Fibroblast of the conjunctiva (primary cell): ENCODE results near the gene MED12L.
"Not testable (repeated sequence)": the region's sequence is repeated elsewhere in the genome, so short reads cannot be mapped to it uniquely, and the experiment has no call there.

Experiments
- DNase-seq: peaks from one replicate; pipeline ENCODE4 v3.0.0-alpha.2; 2010; ENCODE audit warnings: low read depth

MED12L gene

DNA sequence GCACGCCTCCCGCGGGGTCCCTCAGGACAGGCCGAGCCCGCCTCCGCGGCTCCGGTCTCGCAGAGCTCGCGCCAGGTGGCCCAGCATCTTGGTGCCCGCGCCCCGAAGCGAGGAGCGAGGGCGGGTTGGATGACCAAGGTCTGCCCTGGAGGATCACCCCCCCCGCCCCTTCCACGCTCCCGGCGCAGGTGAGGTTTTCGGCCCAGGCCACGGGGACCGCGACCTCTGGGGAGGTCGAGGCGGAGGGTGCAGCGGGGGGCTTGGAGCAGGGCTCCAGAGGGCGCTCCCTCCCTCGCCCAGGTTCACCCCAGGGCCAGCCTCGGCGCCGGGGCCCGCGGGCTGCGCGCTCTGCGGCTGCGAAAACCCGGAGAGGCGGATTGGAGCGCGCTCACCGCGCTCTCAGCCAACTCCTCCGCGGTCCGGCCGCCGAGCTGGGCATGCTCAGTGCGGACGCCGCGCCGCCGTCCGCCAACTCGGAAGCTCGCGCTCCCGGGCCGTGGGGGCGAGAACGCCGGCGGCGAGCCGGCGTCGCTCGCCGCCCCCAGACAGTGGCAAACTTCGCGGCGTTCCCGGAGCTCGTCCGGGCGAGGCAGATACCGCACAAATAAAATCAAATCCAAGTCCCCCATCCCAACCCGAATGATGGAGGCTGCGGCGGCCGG lies at the start of gene MED12L:
Gene MED12L (plus strand): TSS at position 438 of the 662 bp plus-strand sequence. CDS start 1,263 bp downstream, outside the sequence.
- peak; percentile 21 for DNase-seq

DNA sequence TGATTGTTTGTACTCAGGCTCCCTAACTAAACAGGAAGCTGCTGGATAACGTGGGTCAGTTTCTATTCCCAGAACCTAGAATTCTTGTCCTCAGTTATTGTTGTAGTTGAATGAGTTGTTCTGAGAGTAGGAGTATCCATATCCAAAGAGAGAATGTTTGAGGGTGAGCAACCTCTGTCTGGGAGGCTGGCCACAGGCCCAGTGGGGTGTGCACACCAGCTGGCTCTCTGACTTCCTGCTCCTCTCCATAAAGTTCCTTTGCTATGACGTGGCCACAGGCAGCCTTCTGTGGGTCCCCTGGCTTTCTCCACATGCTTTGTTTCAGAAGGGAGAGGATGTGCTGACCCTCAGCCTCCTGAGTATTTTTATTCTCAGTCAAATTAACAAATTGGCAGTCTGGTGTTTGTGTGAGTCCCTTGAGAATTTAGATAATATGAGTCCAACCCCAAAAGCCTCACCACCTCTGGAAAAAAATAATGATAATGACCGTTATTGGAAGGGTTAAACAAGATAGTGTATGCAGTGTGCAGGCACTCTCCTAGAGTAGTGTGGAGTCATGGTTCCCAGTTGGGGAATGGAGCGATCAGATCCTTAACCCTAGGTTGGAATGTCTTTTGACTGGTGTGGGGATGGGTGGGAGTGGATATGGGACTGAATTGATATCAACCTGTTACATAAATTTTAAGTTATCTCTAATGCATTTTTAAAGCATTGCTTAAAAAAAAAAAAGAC lies 47.6 kb upstream of the MED12L start:
- DNase-seq, result peak; percentile 74

- no peak for DNase-seq
Observed at GRCh38 chr3:151044706-151045105, 40.8 kb upstream of the MED12L start.

- no peak for DNase-seq
Observed at GRCh38 chr3:151047636-151048035, 37.8 kb upstream of the MED12L start.

- no peak for DNase-seq
Observed at GRCh38 chr3:151051533-151051932, 33.9 kb upstream of the MED12L start.

GRCh38 chr3:151052346-151052745 lies 33.1 kb upstream of the MED12L start:
- no peak for DNase-seq

DNA sequence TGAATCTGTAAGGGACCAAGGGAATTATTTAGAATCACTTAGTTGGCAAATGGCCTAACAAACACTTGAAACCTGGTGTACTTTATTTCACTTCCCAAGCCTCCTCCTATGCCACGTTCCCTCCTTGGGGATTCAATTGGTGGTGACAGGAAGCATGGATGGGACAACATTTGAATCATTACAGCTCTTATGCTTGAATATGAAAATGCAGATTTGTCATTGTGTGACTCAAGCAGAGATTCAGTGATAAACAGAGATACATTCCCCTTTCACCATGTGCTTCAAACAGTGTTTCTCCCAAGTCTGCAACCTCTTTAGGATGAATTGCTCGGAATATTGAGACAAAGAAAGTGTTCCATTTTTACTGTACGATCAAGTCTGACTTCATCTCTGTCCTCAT lies 32.7 kb upstream of the MED12L start:
- no peak for DNase-seq

GRCh38 chr3:151058740-151059139 lies 26.7 kb upstream of the MED12L start:
- no peak for DNase-seq

- no peak for DNase-seq
Observed at GRCh38 chr3:151062611-151063010, 22.9 kb upstream of the MED12L start.

- no peak for DNase-seq
Observed at GRCh38 chr3:151067158-151067557, 18.3 kb upstream of the MED12L start.

- not testable (repeated sequence) for DNase-seq
Observed at GRCh38 chr3:151072842-151073241, 12.6 kb upstream of the MED12L start.

DNA sequence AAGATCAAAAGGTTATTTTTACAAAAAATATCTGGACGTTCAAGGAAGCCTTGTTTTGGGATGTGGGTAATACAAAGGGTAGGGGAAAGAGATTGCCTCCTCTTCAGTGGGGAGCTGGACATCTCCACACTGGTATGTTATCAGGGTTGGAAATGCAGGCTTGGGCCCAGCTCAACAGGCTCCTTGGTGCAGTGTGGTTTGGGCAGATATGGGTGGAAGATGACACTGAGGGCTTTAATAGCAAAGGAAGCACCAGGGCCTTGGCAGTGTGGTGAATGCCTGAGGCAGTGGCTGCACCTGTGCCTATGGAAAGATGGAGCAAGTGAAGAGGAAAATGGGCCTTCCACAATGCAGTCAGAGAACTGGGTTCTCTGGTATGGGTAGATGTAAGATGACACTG lies 11.2 kb upstream of the MED12L start:
- no peak for DNase-seq

DNA sequence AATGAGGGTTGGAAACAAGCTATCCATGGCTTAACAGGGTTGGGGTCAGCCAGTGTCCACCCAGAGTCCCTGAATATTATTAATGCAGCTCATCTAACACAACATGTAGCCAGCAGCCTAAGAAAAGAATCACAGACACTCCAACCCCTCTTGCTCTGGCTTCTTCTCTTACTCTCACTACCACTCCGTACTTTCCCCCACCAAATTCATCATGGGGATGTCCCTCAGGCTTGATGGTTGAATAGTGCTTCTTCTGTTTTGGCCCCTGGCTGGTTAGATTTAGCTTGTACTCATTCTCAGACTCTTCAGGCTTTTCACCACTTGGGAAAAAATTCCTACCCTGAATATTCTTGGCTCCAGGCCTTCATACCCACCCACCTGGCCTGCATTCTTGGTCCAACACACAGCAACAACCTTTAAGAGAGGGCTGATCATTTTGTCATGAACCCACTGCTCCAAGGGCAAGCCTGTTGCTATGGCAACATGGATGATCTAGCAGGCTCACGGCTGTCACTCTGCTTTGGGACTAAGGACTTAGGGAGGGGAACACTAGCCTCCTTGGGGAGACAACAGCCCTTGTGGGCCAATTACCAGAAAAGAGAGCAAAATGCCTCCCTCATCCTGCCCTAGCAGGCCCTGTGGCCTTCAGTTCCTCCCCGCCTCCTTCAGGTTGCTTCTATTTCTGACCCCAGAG lies 9.4 kb upstream of the MED12L start:
- no peak for DNase-seq

DNA sequence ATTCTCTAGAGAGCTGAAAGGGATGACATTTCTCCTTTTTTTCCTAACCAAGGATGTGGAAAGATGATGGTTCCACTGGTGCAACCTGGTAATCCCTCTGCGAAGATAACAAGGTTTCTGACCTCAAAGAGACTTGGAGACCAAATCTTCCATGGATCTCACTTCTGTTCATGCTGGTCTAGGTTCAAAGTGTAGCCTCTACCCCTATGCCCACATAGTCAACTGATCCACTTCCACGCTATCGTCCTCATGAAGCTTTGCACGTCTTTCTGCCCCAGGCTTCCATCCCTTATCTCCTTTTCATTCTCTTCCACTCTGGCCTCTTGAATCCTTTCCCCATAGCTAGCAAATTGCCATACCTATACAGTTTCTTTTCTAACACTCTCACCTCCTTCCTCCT lies 8.8 kb upstream of the MED12L start:
- DNase-seq, result no peak

GRCh38 chr3:151081082-151081481 lies 4.4 kb upstream of the MED12L start:
- not testable (repeated sequence) for DNase-seq

DNA sequence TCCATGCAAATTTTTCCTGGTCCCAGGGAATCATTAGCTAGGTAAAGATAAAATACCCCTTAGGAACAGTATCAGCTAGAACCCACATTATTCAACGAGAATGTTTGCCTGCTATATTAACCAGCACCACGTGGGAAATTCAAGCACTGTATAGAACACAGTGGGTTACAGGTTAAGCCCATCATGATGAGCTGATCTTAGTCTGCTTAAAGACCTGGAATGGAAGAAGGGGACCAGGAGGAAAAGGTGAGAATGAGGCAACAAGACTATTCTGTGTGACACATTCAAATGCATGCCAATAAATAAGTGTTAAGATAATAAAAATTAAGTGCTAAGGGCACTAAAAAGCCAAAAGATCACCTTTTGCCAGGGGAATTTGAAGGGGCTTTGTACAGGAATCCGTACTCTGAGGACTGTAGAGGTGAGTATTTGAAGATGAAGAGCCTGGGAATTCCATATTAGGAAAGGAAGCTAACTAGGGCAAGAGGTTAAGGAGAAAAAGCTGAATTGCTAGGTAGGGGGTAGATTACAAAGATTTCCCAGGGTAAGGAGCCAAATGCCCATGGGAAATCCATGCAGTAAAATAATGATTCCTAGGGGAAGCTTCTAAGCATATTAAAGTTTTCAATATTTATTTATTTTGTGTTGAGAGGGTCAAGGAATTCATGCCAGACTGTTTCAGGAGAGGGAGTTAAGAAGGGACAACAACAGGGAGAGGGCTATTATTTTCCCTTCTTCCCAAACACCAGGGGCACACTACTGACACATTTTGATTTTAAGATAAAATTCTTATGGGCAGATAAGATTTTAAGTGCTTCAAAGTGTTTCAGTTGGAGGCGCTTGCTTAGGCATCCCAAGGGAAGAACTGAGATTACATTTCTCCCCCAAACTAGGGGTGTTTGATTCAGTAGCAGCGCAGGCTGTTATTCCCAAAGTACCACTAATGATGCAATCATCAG lies 2.3 kb upstream of the MED12L start:
- no peak for DNase-seq

DNA sequence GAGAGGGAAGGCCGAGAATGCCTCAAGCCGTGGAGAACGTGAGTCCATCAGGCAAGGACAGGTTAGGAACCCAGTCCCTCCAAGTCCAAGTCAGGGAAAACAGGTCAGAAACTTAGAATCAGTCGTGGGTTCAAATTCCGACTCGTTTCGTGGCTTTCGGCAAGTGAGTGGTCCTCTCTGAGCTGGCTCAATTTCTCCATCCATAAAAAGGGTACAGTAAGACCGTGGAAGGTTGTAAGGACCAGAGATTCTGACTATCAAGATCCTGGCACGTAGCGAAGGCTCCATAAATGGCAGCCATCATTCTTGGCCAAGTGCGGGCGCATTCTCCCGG lies 604 bp upstream of the MED12L start:
- DNase-seq, result no peak

GRCh38 chr3:151085889-151086483 lies 522 bp downstream of the MED12L start:
- DNase-seq, result no peak

- peak; percentile 70 for DNase-seq
Observed at GRCh38 chr3:151086484-151087456, 1.3 kb downstream of the MED12L start.

DNA sequence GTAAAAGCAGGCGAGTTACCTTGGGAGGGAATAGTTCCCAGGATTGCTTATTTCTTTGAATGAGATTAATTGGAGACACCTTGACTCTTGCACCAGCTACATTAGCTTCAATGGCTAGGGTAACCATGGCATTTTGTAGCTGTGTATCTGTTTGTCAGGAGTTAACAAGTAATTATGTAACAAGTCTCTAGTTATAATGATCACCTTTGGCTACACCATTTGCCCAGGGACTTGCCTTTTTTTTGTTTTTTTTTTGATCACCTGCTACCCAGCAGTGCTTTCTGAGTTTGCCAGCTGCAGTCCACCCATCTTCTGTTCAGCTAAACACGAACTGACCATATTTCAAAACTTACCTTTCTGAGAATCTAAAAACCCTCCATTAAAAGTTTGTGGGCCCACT lies 2.2 kb downstream of the MED12L start:
- no peak for DNase-seq
